NCI-H2227 (cell line): Measurements from ENCODE around the gene CIDEA.

Experiments used
- DNase-seq: peaks from one replicate; lab custom pipeline; 2025; ENCODE audit not compliant: unreplicated experiment; lab: John Stamatoyannopoulos, UW

CIDEA gene

GRCh38 chr18:12296087-12296403 lies 41.9 kb downstream of the CIDEA start:
- DNase-seq: no peak

DNA sequence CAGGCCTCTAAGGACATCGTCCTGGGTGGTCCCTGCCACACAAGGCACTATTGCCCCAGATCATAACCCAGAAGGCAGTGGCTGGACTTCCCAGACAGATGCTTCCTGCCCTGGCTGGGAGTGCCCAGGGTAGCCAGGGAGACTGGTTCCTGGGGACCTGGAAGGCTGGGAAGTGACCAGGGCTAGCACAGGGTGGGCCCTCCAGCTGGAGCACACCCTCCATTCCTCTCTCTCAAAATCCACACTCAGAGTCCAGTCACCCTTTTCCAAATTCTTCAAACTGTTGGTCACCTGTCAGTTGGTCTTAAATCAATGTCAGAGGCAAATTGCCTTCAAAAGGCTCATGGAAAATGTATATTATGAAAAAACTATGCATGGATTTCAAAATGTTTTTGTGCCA lies 42.3 kb downstream of the CIDEA start:
- DNase-seq: no peak

DNA sequence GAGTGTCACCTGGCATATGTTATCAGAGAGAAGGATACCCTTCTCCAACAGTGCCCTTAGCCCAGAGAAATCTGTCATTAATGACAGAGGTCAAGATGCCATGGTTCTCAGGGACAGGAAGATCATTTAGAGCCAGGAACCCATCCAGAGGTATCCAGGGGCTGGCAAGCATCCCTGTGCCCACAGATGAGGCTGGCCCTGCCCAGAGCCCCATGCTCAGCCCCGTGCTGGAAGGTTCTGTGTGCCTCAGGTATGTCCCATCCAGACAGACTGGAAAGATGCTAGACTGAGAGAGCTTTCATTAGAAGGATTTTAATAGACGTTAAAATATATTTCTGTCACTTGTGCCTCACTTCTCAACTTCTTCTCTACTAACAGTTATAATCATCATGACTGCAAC lies 45.7 kb downstream of the CIDEA start:
- DNase-seq: no peak

GRCh38 chr18:12301263-12302005 lies 47.3 kb downstream of the CIDEA start:
- no peak for DNase-seq

DNA sequence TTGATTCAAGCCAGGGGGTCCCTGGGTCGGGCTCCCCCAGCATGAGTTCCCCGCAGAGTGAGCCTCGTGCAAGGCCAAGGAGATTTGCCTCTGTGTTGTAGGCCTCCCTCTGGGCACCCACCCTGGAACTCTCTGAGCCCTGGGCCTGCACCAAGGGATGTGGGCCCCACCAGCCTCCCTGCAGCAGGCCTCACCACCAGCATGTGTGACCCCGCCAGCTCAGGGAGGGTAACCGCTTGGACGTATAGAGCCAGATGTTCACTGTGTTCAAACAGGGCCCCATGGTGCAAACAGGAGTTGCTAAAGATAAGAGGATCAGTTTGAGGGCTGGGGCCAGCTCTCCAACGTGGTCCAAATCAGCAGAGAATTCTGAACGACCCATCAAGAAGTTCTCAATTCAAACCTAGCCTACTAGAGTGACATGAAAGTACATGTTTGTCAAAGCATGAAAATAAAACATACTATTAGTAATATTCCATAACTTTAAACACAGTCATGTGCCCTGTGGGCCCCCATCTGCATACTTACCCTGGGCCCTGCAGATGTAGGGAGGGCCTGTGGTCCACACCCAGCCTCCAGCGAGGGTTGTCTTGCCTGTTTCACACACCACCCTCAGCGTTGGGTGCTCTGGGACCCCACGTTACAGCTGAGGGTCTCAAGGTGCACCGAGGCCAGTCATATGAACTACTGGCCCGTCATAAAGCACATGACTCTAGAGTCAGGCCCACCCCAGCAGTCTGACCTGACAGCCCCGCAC lies 48.4 kb downstream of the CIDEA start:
- DNase-seq: no peak

GRCh38 chr18:12304351-12305210 lies 50.4 kb downstream of the CIDEA start:
- no peak for DNase-seq

GRCh38 chr18:12305211-12305610 lies 51.0 kb downstream of the CIDEA start:
- no peak for DNase-seq

DNA sequence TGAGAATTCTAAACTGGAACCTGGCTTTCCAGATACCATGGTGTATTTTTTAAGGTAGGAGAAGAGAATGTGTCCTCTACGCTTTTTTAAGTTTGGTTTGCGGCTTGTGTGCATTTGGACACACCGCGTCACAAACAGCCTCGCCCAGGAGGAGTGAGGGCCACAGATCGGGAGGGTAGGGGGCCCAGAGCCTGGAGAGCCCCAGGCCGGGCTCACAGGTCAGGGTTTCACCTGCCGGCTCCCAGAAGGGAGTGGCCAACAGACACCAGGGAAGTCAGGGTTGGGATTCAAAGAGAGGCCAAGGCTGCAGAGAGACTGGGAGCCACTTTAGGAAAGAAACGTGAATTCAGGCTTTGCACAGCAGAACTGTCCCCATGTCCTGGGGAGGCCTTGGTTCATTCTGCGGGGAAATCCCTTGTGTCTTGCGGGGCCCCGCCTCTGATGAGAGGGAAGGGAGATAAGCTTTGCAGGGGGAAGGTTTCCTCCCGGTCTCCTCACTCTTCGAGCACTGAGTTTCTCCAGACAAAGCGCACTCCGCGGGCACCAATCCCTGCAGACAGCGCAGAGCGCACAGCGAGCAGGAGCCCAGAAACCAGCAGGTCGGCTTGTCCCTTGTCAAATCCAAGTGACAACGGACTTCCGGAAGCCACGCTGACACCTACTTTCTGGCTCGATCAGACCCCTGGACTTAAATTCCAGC lies 51.9 kb downstream of the CIDEA start:
- no peak for DNase-seq

- peak; percentile 59 for DNase-seq
These were observed 52.9 kb downstream of the CIDEA start for GRCh38 chr18:12306752-12307700.

DNA sequence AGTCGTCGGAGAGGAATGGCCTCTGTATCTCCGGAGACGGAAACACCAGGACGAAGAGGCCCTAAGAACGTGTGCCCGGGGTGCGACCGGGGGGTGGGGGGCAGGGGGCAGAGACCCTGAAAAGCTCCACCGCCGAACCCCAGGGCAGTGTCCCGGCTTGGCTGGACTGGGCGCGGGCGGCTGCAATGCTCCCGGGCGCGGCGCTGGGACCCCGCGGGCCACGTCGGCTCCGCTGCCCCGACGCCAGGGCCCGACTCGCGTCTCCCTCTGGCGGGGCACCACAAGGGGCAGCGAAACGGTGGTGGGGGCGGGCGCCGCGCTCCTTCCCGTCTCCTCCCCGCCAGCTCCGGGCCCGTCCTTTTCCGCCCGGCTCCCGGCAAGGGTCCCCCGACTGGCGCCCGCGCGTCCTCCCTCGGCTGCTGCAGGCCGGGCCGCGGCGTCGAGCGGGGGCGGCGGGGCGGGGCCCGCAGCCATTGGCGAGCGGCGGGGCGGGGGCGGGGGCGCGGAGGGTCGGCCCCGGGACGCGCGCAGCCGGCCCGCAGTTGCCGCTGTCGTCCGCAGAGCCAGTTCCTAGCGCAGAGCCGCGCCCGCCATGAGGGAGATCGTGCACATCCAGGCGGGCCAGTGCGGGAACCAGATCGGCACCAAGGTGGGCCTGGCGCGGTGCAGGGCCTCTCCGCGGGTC lies 53.7 kb downstream of the CIDEA start, which contains the start of gene TUBB6:
TSS of gene TUBB6 (plus strand) at position 541 of the 685 bp plus-strand sequence. CDS start at position 593, 52 bp downstream.
- DNase-seq: peak; percentile 83

GRCh38 chr18:12308386-12309100 lies 54.4 kb downstream of the CIDEA start:
- peak; percentile 75 for DNase-seq

DNA sequence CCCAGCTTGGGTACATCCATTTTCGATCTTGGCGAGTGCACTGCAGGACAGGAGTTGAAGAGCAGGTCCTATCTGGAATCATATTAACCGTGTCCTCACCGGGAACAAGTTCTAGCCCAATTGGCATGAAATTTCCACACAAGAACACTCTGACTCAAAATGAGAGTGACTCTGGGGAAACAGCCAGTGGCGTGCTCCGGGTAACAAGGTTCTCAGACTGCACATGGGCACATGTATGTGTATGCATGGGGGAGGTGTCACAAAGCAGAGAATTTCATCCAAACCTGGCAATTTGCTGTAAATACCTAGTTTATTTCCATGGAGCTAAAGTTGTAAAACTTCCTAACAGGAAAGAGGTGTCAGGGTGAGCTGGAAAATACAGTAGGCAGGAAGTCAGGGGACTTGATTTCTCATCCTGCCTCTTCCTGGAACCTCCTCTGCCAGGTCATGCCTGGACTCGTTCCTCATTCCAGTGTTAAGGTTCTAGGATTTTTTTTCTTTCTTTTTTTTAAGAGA lies 55.6 kb downstream of the CIDEA start:
- no peak for DNase-seq

- no peak for DNase-seq
These were observed 56.6 kb downstream of the CIDEA start for GRCh38 chr18:12310762-12311161.

DNA sequence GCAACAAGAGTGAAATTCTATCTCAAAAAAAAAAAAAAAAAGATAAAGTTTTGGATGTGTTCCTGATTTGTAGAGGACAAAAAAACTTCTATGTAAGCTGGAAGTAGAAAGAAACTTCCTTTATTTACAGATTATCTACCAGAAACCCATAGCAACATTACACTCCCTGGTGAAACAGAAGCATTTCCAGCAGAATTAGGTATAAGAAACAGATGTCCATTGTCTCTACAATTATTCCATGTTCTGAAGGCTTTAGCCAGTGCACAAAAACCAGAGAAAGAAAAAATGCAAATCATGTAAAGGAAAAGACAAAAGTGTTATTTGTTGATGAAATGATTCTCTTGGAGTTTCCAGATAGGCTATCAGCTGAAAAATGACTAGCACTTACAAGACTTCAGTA lies 58.8 kb downstream of the CIDEA start:
- DNase-seq: no peak

DNA sequence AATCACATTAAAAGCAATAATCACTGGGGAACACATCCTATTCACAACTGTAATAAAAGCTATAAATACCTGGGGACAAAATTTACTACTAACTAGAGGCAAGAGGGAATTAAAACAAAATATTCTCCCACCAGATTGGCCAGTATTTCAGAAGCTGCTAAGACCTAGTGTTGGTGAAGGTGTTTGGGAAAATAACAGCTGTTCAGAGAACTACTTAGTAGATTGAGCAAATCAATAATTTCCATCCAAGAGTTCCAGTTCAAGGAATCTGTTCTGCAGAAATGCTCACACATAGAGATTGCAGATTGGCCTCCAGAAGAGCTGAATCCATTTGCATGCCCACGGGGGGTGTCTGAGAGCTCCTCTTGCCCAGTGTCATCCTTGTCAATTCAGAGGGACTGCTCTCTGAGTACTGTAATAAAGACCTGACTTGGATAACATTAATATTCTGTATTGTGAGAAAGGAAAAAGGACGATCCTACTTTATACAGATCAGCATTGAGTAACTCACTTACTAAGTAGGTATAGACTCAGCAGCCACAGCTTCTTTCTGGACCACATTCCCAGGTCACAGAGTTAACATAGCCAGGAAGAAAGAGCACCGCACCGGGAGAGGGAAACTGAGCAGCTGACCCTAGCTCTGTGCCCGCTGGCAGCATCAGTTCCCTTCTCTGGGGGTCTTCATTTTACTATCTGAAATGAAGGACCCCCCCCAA lies 59.5 kb downstream of the CIDEA start:
- no peak for DNase-seq

- DNase-seq: no peak
These were observed 60.6 kb downstream of the CIDEA start for GRCh38 chr18:12314591-12315305.

DNA sequence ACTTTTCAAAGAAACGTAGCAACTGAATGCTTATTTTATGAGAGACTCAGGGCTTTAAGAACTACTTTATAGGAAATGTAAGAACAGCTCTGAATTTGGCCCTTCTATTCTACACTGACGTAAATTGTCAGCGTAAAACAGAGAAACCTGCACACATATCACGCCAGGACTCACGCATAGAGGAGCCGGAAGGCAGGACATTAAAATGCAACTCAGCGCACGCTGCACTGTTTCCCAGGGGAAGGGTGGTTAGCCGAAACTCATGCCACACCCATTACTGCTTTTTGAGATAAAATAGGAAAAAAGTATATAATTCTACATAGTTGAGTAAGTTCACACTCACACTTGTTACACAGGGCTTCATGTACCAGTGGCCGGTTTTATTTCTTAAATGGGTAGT lies 61.3 kb downstream of the CIDEA start:
- no peak for DNase-seq
